Neural progenitor cell (in vitro differentiated cells): ENCODE data around the gene SEPTIN11. TPM values are rescaled to one million over a fixed set of nuclear protein-coding genes. Genes with fewer than 3 reads are reported as not detected.

Source experiments
- DNase-seq: peaks from one replicate; pipeline ENCODE4 v3.0.0-alpha.2; 2016; ENCODE audit warnings: low spot score
- H2AFZ ChIP-seq: fragments of 200-600 bp; sonication (generic); replicated peaks from 2 replicates; pipeline ENCODE4 v1.6.1; 2016; ENCODE audit warnings: antibody characterized with exemption
- H3F3A ChIP-seq: fragments of 200-600 bp; sonication (generic); 2 replicates; pipeline ENCODE4 v1.6.1; 2016; ENCODE audit warnings: antibody characterized with exemption, low read depth
- H3K27ac ChIP-seq: fragments of 200-600 bp; sonication (generic); 2 replicates; pipeline ENCODE4 v1.5.1; 2016; ENCODE audit warnings: mild to moderate bottlenecking
- H3K27me3 ChIP-seq: fragments of 200-600 bp; sonication (generic); 2 replicates; pipeline ENCODE4 v1.6.1; 2016; ENCODE audit warnings: mild to moderate bottlenecking, moderate library complexity
- H3K36me3 ChIP-seq: fragments of 200-600 bp; sonication (generic); 2 replicates; pipeline ENCODE4 v1.5.1; 2016
- H3K4me1 ChIP-seq: fragments of 200-600 bp; sonication (generic); 2 replicates; pipeline ENCODE4 v1.6.1; 2016; ENCODE audit warnings: mixed run types
- H3K4me2 ChIP-seq: fragments of 200-600 bp; sonication (generic); 2 replicates; pipeline ENCODE4 v1.6.1; 2016
- H3K4me3 ChIP-seq: fragments of 200-600 bp; sonication (generic); 2 replicates; pipeline ENCODE4 v1.5.1; 2016
- H3K79me2 ChIP-seq: fragments of 200-600 bp; sonication (generic); 2 replicates; pipeline ENCODE4 v1.6.1; 2016; ENCODE audit warnings: low read depth
- H3K9ac ChIP-seq: fragments of 200-600 bp; sonication (generic); 2 replicates; pipeline ENCODE4 v1.6.1; 2016
- H3K9me3 ChIP-seq: fragments of 200-600 bp; sonication (generic); 2 replicates; pipeline ENCODE4 v1.5.1; 2016; ENCODE audit warnings: low read depth
- H4K20me1 ChIP-seq: fragments of 200-600 bp; sonication (generic); 2 replicates; pipeline ENCODE4 v1.6.1; 2016; ENCODE audit warnings: low read depth
- H3K27ac Mint-ChIP-seq: 3 replicates; pipeline ENCODE4 v1.8.0; 2021; ENCODE audit warnings: mixed read lengths
- H3K27me3 Mint-ChIP-seq: 2 replicates; pipeline ENCODE4 v1.8.0; 2022; ENCODE audit warnings: low read depth, mild to moderate bottlenecking, inconsistent platforms, moderate library complexity, mixed read lengths; ENCODE audit not compliant: insufficient read depth
- H3K36me3 Mint-ChIP-seq: 3 replicates; pipeline ENCODE4 v1.8.0; 2021; ENCODE audit warnings: mixed read lengths
- H3K4me1 Mint-ChIP-seq: 3 replicates; pipeline ENCODE4 v1.8.0; 2021; ENCODE audit warnings: mixed read lengths
- H3K4me3 Mint-ChIP-seq: 3 replicates; pipeline ENCODE4 v1.8.0; 2021; ENCODE audit warnings: mild to moderate bottlenecking, moderate library complexity, mixed read lengths
- H3K9me3 Mint-ChIP-seq: 3 replicates; pipeline ENCODE4 v1.8.0; 2020; ENCODE audit warnings: mixed read lengths
- CTCF ChIP-seq: fragments of 200-600 bp; sonication (generic); IDR thresholded peaks from 2 replicates; pipeline ENCODE4 v1.5.1; 2017; ENCODE audit warnings: antibody characterized with exemption, mild to moderate bottlenecking
- EZH2 ChIP-seq: fragments of 200-600 bp; sonication (generic); IDR thresholded peaks from 2 replicates; pipeline ENCODE4 v1.6.1; 2017; ENCODE audit warnings: antibody characterized with exemption, mild to moderate bottlenecking, moderate library complexity
- EZH2phosphoT487 ChIP-seq: fragments of 200-600 bp; sonication (generic); IDR thresholded peaks from 2 replicates; pipeline ENCODE4 v1.6.1; 2017; ENCODE audit warnings: antibody characterized with exemption
- total RNA-seq: library from RNA; depleted of rRNA; stranded (reverse); fragments of >200 nt; gene quantifications from 2 replicates; pipeline ENCODE4 v1.2.3, GENCODE V29; 2015; ENCODE audit warnings: low replicate concordance

Gene SEPTIN11
- total RNA-seq, 1 donor from 2014 or later, result 183 TPM

- Histone ChIP-seq H3K9me3 (no peaks in the 10 kb centered on the region), H3K27me3 (no peaks in the 10 kb centered on the region), H3F3A (peaks cover 43% of the 10 kb centered on the region), H2AFZ (no peak overlapping the region), H3K27ac (no peak overlapping the region), H3K4me3 (no peak overlapping the region), H3K36me3 (peaks cover 15% of the 10 kb centered on the region), H3K9ac (no peak overlapping the region), H3K79me2 (peaks cover 38% of the 10 kb centered on the region), H3K4me1 (peaks cover 13% of the 10 kb centered on the region), H3K4me2 (no peak overlapping the region), H4K20me1 (peaks cover 7% of the 10 kb centered on the region)
- H3K36me3 Mint-ChIP-seq, result peaks cover 53% of the 10 kb centered on the region
- no peak overlapping the region for H3K4me3 Mint-ChIP-seq
- H3K27ac Mint-ChIP-seq, result no peak overlapping the region
- peaks cover 7% of the 10 kb centered on the region for H3K9me3 Mint-ChIP-seq
- H3K4me1 Mint-ChIP-seq, result peaks cover 22% of the 10 kb centered on the region
- TF ChIP-seq CTCF, result no peak
- no peaks in the 10 kb centered on the region for H3K27me3 Mint-ChIP-seq
- no peak for DNase-seq
These were observed 46.9 kb downstream of the SEPTIN11 start for GRCh38 chr4:76996445-76996844.

GRCh38 chr4:76997077-76997476, 47.5 kb downstream of the SEPTIN11 start:
- Histone ChIP-seq H3K79me2 (peaks cover 32% of the 10 kb centered on the region), H3K36me3 (peaks cover 15% of the 10 kb centered on the region), H3K4me3 (no peak overlapping the region), H3F3A (peaks cover 50% of the 10 kb centered on the region), H3K4me2 (peak overlapping the region; percentile 15), H2AFZ (no peak overlapping the region), H3K4me1 (peaks cover 20% of the 10 kb centered on the region), H4K20me1 (peaks cover 12% of the 10 kb centered on the region), H3K9ac (no peak overlapping the region), H3K9me3 (no peaks in the 10 kb centered on the region), H3K27ac (peak overlapping the region; percentile 72), H3K27me3 (no peaks in the 10 kb centered on the region)
- Mint-ChIP-seq H3K27me3 (no peaks in the 10 kb centered on the region), H3K4me3 (no peak overlapping the region), H3K9me3 (peaks cover 7% of the 10 kb centered on the region), H3K36me3 (peaks cover 53% of the 10 kb centered on the region), H3K27ac (peak overlapping the region; percentile 33), H3K4me1 (peaks cover 29% of the 10 kb centered on the region)
- TF ChIP-seq CTCF (no peak), EZH2phosphoT487 (no peak), EZH2 (no peak)
- no peak for DNase-seq

- Mint-ChIP-seq H3K9me3 (peaks cover 7% of the 10 kb centered on the region), H3K4me3 (no peak overlapping the region), H3K4me1 (peaks cover 33% of the 10 kb centered on the region), H3K27me3 (no peaks in the 10 kb centered on the region), H3K36me3 (peaks cover 52% of the 10 kb centered on the region), H3K27ac (no peak overlapping the region)
- Histone ChIP-seq H3F3A (peaks cover 53% of the 10 kb centered on the region), H3K4me3 (no peak overlapping the region), H3K4me1 (peaks cover 24% of the 10 kb centered on the region), H3K9ac (no peak overlapping the region), H3K27ac (peak overlapping the region; percentile 72), H3K79me2 (peaks cover 27% of the 10 kb centered on the region), H3K9me3 (no peaks in the 10 kb centered on the region), H3K4me2 (peak overlapping the region; percentile 15), H3K27me3 (no peaks in the 10 kb centered on the region), H2AFZ (no peak overlapping the region), H3K36me3 (peaks cover 15% of the 10 kb centered on the region), H4K20me1 (peaks cover 12% of the 10 kb centered on the region)
- no peak for TF ChIP-seq EZH2phosphoT487
- TF ChIP-seq EZH2, result no peak
- no peak for TF ChIP-seq CTCF
- no peak for DNase-seq
These were observed 48.0 kb downstream of the SEPTIN11 start for GRCh38 chr4:76997532-76997931.
